ENCODE results near the gene MINDY1.

MINDY1 gene

GRCh38 chr1:151006327-151007052, at the start of gene MINDY1:
TSS of gene MINDY1 (minus strand) at chr1:151006902. CDS start at chr1:151002617, 4,285 bp downstream.
- ATAC-seq: peak; percentile 18 to 22

GRCh38 chr1:151056149-151056548, 49.4 kb upstream of the MINDY1 start:
- no peak for ATAC-seq

- ATAC-seq: no peak
These were observed 48.9 kb upstream of the MINDY1 start for GRCh38 chr1:151055581-151055980.

- ATAC-seq: no peak
These were observed 48.4 kb upstream of the MINDY1 start for GRCh38 chr1:151054971-151055547.

- no peak for ATAC-seq
These were observed 44.8 kb upstream of the MINDY1 start for GRCh38 chr1:151051356-151052009.

- ATAC-seq: no peak
These were observed 43.5 kb upstream of the MINDY1 start for GRCh38 chr1:151050051-151050688.

- ATAC-seq: no peak
These were observed 42.8 kb upstream of the MINDY1 start for GRCh38 chr1:151049458-151049857.

GRCh38 chr1:151048645-151049032, 41.9 kb upstream of the MINDY1 start:
- no peak for ATAC-seq

- ATAC-seq: peak; percentile 67 to 71
These were observed 41.4 kb upstream of the MINDY1 start for GRCh38 chr1:151047925-151048644.

- ATAC-seq: peak; percentile 74 to 75
These were observed 40.9 kb upstream of the MINDY1 start, which contains the start of gene C1orf56 for GRCh38 chr1:151047591-151047924. TSS of gene C1orf56 (plus strand) at chr1:151047751. CDS start at chr1:151047848, 97 bp downstream.

- ATAC-seq: no peak
These were observed 36.5 kb upstream of the MINDY1 start for GRCh38 chr1:151043163-151043562.

- no peak for ATAC-seq
These were observed 32.8 kb upstream of the MINDY1 start for GRCh38 chr1:151039521-151039920.

- no peak for ATAC-seq
These were observed 30.3 kb upstream of the MINDY1 start for GRCh38 chr1:151037032-151037431.

GRCh38 chr1:151036356-151036755, 29.7 kb upstream of the MINDY1 start, which contains the start of gene BNIPL:
TSS of gene BNIPL (plus strand) at chr1:151036586. CDS start at chr1:151036726, 140 bp downstream.
- no peak for ATAC-seq

GRCh38 chr1:151035167-151035566, 28.5 kb upstream of the MINDY1 start:
- ATAC-seq: no peak

- ATAC-seq: no peak
These were observed 25.5 kb upstream of the MINDY1 start for GRCh38 chr1:151032164-151032563.

GRCh38 chr1:151026460-151026859, 19.8 kb upstream of the MINDY1 start:
- ATAC-seq: no peak

- peak; percentile 95 to 98 for ATAC-seq
These were observed 17.9 kb upstream of the MINDY1 start for GRCh38 chr1:151024540-151025146.

- ATAC-seq: no peak
These were observed 6.8 kb upstream of the MINDY1 start for GRCh38 chr1:151013518-151013917.

GRCh38 chr1:151012684-151013471, 6.2 kb upstream of the MINDY1 start:
- ATAC-seq: no peak

GRCh38 chr1:151011154-151011850, 4.6 kb upstream of the MINDY1 start:
- ATAC-seq: no peak
